HepG2 (cell line): Measurements from ENCODE around the gene AGO4. TPM values are rescaled to one million over a fixed set of nuclear protein-coding genes. Genes with fewer than 3 reads are reported as not detected.

ENCODE experiments used
- CREB1 ChIP-seq, 2 experiments: fragments of 450-650 bp in 1 of 2; IDR thresholded peaks; 2 replicates each; pipeline ENCODE4 v1.6.1; 2016 to 2017; ENCODE audit warnings: control low read depth in 1 of 2, mild to moderate bottlenecking in 1 of 2, missing compliant biosample characterization in 1 of 2, missing genetic modification characterization in 1 of 2
- HOXA7 ChIP-seq: sonication (generic); formaldehyde crosslinking; IDR thresholded peaks from 2 replicates; pipeline ENCODE4 v1.8.1; 2022; ENCODE audit warnings: mild to moderate bottlenecking, missing genetic modification reagents, moderate library complexity
- MTA1 ChIP-seq: sonication (generic); formaldehyde crosslinking; IDR thresholded peaks from 2 replicates; pipeline ENCODE4 v1.4.0; 2020; ENCODE audit warnings: missing genetic modification reagents, mild to moderate bottlenecking, borderline replicate concordance
- NR2F2 ChIP-seq: IDR thresholded peaks from 2 replicates; pipeline ENCODE4 v1.6.1; 2012; ENCODE audit warnings: low read depth, inconsistent platforms, borderline replicate concordance
- ZNF543 ChIP-seq: sonication (generic); formaldehyde crosslinking; IDR thresholded peaks from 2 replicates; pipeline ENCODE4 v1.4.0; 2020; ENCODE audit warnings: mild to moderate bottlenecking, missing genetic modification reagents
- ZNF549 ChIP-seq: sonication (generic); formaldehyde crosslinking; IDR thresholded peaks from 2 replicates; pipeline ENCODE4 v1.5.0; 2020; ENCODE audit warnings: missing genetic modification reagents
- polyA plus RNA-seq, 8 experiments: library from polyadenylated mRNA; depleted of rRNA in 3 of 8; stranded (reverse) in 7 of 8; unstranded in 1 of 8; fragments of >200 nt; fragmentation: Illumina TruSeq in 4 of 8; extraction: Trizol in 4 of 8; gene quantifications; 2 replicates each; pipeline versions ENCODE4 v1.2.1 to v1.2.3, GENCODE V29; 2011 to 2016; ENCODE audit warnings: low read depth in 4 of 8, missing spikeins in 1 of 8, mixed read lengths in 1 of 8; ENCODE audit not compliant: insufficient read depth in 1 of 8
- total RNA-seq, 5 experiments: library from RNA; depleted of rRNA; stranded (reverse); fragments of >200 nt; fragmentation: Illumina TruSeq; extraction: Trizol; gene quantifications; 2 replicates each; pipeline ENCODE4 v1.2.3, GENCODE V29; 2016; ENCODE audit warnings: low read depth in 1 of 5
- TF ChIP-seq, protein P1 (sequence below): sonication (generic); formaldehyde crosslinking; conservative IDR thresholded peaks from 2 replicates; pipeline ENCODE4 v1.8.0; 2022; ENCODE audit warnings: mild to moderate bottlenecking, moderate library complexity, missing genetic modification reagents
- TF ChIP-seq, protein P2 (sequence below): sonication (generic); formaldehyde crosslinking; IDR thresholded peaks from 2 replicates; pipeline ENCODE4 v1.5.0; 2020; ENCODE audit warnings: mild to moderate bottlenecking, missing genetic modification reagents
- TF ChIP-seq, protein P3 (sequence below): sonication (generic); formaldehyde crosslinking; IDR thresholded peaks from 2 replicates; pipeline ENCODE4; 2020; ENCODE audit warnings: missing genetic modification reagents, mild to moderate bottlenecking, borderline replicate concordance
- TF ChIP-seq, protein P4 (sequence below): sonication (generic); formaldehyde crosslinking; IDR thresholded peaks from 2 replicates; pipeline ENCODE4 v1.4.0; 2020; ENCODE audit warnings: missing genetic modification reagents, mild to moderate bottlenecking, borderline replicate concordance

The AGO4 gene
- total and polyA plus RNA-seq, 2 of the 13 experiments (the other 11 are each of a cell fraction or from before 2014, with no cell fraction given), result 6.0 to 13.8 TPM

DNA sequence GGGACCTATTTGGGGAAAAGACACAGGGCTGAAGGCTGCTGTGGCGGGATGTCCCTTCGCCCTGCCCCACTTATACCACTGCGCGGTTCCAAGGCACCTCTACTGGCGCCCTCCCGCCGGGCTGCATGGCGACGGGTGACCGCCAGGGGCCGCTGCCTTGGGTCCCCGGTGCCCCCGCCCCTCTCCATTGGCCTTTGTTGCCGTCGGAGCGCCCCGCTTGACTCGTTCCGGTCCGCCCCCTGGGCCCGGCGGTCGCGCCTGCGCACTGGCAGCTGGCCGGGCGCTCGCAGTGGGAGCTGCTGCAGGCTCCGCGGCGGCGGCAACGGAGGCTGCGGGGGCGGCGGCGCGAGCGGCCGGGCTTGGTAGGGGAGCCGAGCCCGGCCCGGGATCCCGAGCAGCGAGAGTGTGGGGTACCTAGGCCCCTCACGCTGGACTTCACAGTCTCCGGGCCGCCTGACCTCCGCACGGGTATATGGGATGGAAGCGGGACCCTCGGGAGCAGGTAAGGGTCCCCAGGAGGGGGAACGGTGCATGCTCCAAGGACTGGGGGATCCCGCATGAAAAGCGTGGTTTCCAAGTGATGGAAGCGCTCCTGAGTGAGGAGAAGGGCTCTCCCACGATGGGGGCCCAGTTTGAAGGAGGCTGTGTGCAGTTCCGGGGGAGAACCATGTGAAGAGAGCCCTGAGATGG, 75.3 kb downstream of the AGO4 start, which contains the start of gene AGO1 (continued):
- TF ChIP-seq, protein P1, sequence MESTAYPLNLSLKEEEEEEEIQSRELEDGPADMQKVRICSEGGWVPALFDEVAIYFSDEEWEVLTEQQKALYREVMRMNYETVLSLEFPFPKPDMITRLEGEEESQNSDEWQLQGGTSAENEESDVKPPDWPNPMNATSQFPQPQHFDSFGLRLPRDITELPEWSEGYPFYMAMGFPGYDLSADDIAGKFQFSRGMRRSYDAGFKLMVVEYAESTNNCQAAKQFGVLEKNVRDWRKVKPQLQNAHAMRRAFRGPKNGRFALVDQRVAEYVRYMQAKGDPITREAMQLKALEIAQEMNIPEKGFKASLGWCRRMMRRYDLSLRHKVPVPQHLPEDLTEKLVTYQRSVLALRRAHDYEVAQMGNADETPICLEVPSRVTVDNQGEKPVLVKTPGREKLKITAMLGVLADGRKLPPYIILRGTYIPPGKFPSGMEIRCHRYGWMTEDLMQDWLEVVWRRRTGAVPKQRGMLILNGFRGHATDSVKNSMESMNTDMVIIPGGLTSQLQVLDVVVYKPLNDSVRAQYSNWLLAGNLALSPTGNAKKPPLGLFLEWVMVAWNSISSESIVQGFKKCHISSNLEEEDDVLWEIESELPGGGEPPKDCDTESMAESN (CRISPR knock-in tag), result 0 out of 2 replicates have a peak, but pooled peaks have one; percentile 61
- TF ChIP-seq, protein P2, sequence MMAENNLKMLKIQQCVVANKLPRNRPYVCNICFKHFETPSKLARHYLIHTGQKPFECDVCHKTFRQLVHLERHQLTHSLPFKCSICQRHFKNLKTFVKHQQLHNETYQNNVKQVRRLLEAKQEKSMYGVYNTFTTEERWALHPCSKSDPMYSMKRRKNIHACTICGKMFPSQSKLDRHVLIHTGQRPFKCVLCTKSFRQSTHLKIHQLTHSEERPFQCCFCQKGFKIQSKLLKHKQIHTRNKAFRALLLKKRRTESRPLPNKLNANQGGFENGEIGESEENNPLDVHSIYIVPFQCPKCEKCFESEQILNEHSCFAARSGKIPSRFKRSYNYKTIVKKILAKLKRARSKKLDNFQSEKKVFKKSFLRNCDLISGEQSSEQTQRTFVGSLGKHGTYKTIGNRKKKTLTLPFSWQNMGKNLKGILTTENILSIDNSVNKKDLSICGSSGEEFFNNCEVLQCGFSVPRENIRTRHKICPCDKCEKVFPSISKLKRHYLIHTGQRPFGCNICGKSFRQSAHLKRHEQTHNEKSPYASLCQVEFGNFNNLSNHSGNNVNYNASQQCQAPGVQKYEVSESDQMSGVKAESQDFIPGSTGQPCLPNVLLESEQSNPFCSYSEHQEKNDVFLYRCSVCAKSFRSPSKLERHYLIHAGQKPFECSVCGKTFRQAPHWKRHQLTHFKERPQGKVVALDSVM, result peak; percentile 61; the same call in 1 of the 2 replicates
- TF ChIP-seq MTA1, result no peak
- TF ChIP-seq, protein P3, sequence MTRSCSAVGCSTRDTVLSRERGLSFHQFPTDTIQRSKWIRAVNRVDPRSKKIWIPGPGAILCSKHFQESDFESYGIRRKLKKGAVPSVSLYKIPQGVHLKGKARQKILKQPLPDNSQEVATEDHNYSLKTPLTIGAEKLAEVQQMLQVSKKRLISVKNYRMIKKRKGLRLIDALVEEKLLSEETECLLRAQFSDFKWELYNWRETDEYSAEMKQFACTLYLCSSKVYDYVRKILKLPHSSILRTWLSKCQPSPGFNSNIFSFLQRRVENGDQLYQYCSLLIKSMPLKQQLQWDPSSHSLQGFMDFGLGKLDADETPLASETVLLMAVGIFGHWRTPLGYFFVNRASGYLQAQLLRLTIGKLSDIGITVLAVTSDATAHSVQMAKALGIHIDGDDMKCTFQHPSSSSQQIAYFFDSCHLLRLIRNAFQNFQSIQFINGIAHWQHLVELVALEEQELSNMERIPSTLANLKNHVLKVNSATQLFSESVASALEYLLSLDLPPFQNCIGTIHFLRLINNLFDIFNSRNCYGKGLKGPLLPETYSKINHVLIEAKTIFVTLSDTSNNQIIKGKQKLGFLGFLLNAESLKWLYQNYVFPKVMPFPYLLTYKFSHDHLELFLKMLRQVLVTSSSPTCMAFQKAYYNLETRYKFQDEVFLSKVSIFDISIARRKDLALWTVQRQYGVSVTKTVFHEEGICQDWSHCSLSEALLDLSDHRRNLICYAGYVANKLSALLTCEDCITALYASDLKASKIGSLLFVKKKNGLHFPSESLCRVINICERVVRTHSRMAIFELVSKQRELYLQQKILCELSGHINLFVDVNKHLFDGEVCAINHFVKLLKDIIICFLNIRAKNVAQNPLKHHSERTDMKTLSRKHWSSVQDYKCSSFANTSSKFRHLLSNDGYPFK, result no peak; the same call in 1 of the 2 replicates
- TF ChIP-seq, protein P4, sequence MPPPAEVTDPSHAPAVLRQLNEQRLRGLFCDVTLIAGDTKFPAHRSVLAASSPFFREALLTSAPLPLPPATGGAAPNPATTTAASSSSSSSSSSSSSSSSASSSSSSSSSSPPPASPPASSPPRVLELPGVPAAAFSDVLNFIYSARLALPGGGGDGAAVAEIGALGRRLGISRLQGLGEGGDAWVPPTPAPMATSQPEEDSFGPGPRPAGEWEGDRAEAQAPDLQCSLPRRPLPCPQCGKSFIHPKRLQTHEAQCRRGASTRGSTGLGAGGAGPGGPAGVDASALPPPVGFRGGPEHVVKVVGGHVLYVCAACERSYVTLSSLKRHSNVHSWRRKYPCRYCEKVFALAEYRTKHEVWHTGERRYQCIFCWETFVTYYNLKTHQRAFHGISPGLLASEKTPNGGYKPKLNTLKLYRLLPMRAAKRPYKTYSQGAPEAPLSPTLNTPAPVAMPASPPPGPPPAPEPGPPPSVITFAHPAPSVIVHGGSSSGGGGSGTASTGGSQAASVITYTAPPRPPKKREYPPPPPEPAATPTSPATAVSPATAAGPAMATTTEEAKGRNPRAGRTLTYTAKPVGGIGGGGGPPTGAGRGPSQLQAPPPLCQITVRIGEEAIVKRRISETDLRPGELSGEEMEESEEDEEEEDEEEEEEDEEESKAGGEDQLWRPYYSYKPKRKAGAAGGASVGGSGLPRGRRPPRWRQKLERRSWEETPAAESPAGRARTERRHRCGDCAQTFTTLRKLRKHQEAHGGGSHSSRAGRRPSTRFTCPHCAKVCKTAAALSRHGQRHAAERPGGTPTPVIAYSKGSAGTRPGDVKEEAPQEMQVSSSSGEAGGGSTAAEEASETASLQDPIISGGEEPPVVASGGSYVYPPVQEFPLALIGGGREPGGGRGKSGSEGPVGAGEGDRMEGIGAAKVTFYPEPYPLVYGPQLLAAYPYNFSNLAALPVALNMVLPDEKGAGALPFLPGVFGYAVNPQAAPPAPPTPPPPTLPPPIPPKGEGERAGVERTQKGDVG (CRISPR knock-in tag), result no peak
- no peak for TF ChIP-seq CREB1 (IDR thresholded peaks at IDR 0.05)
- no peak for TF ChIP-seq CREB1 (CRISPR knock-in tag; IDR thresholded peaks at IDR 0.05)
- no peak for TF ChIP-seq ZNF549 (CRISPR knock-in tag)
- TF ChIP-seq HOXA7 (CRISPR knock-in tag), result no peak
- no peak; the same call in 1 of the 2 replicates for TF ChIP-seq NR2F2
- no peak; the same call in 1 of the 2 replicates for TF ChIP-seq ZNF543 (CRISPR knock-in tag)
